GM18867 (cell line): Measurements from ENCODE around the gene ZNF480.
"Not testable (repeated sequence)": the region's sequence is repeated elsewhere in the genome, so short reads cannot be mapped to it uniquely, and the experiment has no call there.

Source experiments
- ATAC-seq: cut with Tn5 transposase; IDR thresholded peaks from one replicate; pipeline ENCODE4 v1.9.1; 2021; ENCODE audit warnings: mild to moderate bottlenecking, moderate library complexity; ENCODE audit not compliant: unreplicated experiment

Gene ZNF480

GRCh38 chr19:52296773-52297600, at the start of gene ZNF480:
ZNF480 (plus strand) TSS chr19:52297169; CDS start chr19:52300413, 3,244 bp downstream.
- peak; percentile 67 for ATAC-seq

- no peak for ATAC-seq
Measured at GRCh38 chr19:52248241-52248640, 48.7 kb upstream of the ZNF480 start.

GRCh38 chr19:52258426-52258825, 38.5 kb upstream of the ZNF480 start:
- no peak for ATAC-seq

GRCh38 chr19:52265556-52265955, 31.4 kb upstream of the ZNF480 start:
- not testable (repeated sequence) for ATAC-seq

GRCh38 chr19:52269338-52270261, 27.4 kb upstream of the ZNF480 start, which contains the start of gene ZNF766:
ZNF766 (plus strand) TSS chr19:52269587; CDS start chr19:52269614, 27 bp downstream.
- ATAC-seq = peak; percentile 98

GRCh38 chr19:52270266-52270885, 26.6 kb upstream of the ZNF480 start:
- ATAC-seq = no peak

GRCh38 chr19:52273301-52273700, 23.7 kb upstream of the ZNF480 start:
- ATAC-seq = no peak

- no peak for ATAC-seq
Measured at GRCh38 chr19:52274191-52274590, 22.8 kb upstream of the ZNF480 start.

- ATAC-seq = no peak
Measured at GRCh38 chr19:52275988-52276387, 21.0 kb upstream of the ZNF480 start.

GRCh38 chr19:52277471-52277870, 19.5 kb upstream of the ZNF480 start:
- no peak for ATAC-seq

- no peak for ATAC-seq
Measured at GRCh38 chr19:52286256-52286655, 10.7 kb upstream of the ZNF480 start.

- ATAC-seq = no peak
Measured at GRCh38 chr19:52291781-52292180, 5.2 kb upstream of the ZNF480 start.

GRCh38 chr19:52292946-52293345, 4.0 kb upstream of the ZNF480 start:
- not testable (repeated sequence) for ATAC-seq

GRCh38 chr19:52296400-52296772, 583 bp upstream of the ZNF480 start:
- ATAC-seq = peak; percentile 22

GRCh38 chr19:52297601-52298364, 814 bp downstream of the ZNF480 start:
- no peak for ATAC-seq

- ATAC-seq = no peak
Measured at GRCh38 chr19:52307275-52307674, 10.3 kb downstream of the ZNF480 start.

GRCh38 chr19:52322429-52322828, 25.5 kb downstream of the ZNF480 start:
- no peak for ATAC-seq

GRCh38 chr19:52331757-52332156, 34.8 kb downstream of the ZNF480 start:
- ATAC-seq = no peak

- no peak for ATAC-seq
Measured at GRCh38 chr19:52335768-52336116, 38.8 kb downstream of the ZNF480 start.

- ATAC-seq = no peak
Measured at GRCh38 chr19:52336117-52336790, 39.3 kb downstream of the ZNF480 start, which contains the start of gene ZNF610. ZNF610 (plus strand) TSS chr19:52336243; CDS start chr19:52349173, 12,930 bp downstream.
